Adrenal gland (tissue), 5 donors: Measurements from ENCODE around the gene TMPO.
A peak's percentile ranks its signal among the peaks of the same experiment; 100 is the strongest.

Experiments
- POLR2A ChIP-seq, 2 donors: fragments of 450-650 bp; IDR thresholded peaks; one replicate each; pipeline ENCODE4 v1.6.1; 2017; ENCODE audit warnings: antibody characterized with exemption in 2 of 2, mild to moderate bottlenecking in 2 of 2, moderate library complexity in 1 of 2
- TF ChIP-seq, protein P1 (sequence below), 6 experiments: fragments of 450-650 bp in 4 of 6; fragments of 200-600 bp in 2 of 6; sonication (generic) in 1 of 6; IDR thresholded peaks; 1 replicate in 5 of 6; 2 replicates in 1 of 6; pipeline versions ENCODE4 v1.5.1 to v1.8.0; 2016 to 2021; ENCODE audit warnings: antibody characterized with exemption in 6 of 6, mild to moderate bottlenecking in 2 of 6, moderate library complexity in 1 of 6
- donor health status: DM: no; HTN: no; CAD: no.

DNA sequence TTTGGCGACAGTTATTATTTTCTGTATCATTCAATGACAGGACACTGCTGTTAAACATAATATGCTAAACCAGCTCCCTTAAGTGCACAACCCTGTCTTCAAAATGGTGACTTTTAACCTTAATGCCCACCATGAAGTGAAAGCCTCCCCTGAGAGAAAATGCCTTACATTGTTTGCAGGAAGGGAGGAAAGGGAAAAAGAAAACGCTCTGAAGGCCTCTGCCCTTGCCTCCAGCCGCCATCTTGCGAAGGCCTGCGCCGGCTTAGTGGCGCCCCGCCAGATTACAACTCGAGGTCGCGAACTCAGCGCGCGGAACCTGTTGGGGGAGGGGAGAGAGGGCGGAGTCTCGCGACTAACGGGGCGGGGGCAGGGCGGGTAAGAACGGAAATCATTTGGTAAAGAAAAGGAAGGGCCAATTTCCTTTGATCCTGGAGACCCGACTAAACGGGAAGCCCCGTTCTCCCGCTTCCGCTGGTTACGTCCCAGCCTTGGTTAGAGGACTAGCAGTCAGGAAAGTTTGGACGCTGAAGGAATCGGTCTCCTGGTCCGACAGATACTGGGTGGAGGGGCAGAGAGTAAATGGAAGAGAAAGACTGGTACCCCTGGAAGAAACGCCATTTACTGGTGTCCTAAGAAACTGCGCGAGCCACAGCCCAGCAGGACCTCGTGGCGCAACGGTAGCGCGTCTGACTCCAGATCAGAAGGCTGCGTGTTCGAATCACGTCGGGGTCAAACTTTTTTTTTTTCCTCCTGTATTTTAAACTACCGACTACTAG is 11.6 kb upstream of the TMPO start:
- TF ChIP-seq, protein P1, sequence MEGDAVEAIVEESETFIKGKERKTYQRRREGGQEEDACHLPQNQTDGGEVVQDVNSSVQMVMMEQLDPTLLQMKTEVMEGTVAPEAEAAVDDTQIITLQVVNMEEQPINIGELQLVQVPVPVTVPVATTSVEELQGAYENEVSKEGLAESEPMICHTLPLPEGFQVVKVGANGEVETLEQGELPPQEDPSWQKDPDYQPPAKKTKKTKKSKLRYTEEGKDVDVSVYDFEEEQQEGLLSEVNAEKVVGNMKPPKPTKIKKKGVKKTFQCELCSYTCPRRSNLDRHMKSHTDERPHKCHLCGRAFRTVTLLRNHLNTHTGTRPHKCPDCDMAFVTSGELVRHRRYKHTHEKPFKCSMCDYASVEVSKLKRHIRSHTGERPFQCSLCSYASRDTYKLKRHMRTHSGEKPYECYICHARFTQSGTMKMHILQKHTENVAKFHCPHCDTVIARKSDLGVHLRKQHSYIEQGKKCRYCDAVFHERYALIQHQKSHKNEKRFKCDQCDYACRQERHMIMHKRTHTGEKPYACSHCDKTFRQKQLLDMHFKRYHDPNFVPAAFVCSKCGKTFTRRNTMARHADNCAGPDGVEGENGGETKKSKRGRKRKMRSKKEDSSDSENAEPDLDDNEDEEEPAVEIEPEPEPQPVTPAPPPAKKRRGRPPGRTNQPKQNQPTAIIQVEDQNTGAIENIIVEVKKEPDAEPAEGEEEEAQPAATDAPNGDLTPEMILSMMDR (IDR thresholded peaks at IDR 0.05): peak in 2 of 6 experiments; percentile 2 to 13
- TF ChIP-seq POLR2A (IDR thresholded peaks at IDR 0.05): peak in 1 of 2 donors; percentile 50
